NCI-H510A treated with DMSO at 0.1 percent for 48 hours (cell line): ENCODE results near the gene SLFNL1.
A peak's percentile ranks its signal among the peaks of the same experiment; 100 is the strongest.

Experiments used
- DNase-seq: peaks from one replicate; lab custom pipeline; 2025; lab: John Stamatoyannopoulos, UW

SLFNL1 gene

GRCh38 chr1:40986328-40986783 lies 35.2 kb downstream of the SLFNL1 start:
- no peak for DNase-seq

GRCh38 chr1:40985875-40986274 lies 35.6 kb downstream of the SLFNL1 start:
- DNase-seq = no peak

GRCh38 chr1:40985161-40985560 lies 36.4 kb downstream of the SLFNL1 start:
- DNase-seq = no peak

- DNase-seq = no peak
These were observed 37.0 kb downstream of the SLFNL1 start for GRCh38 chr1:40984531-40984930.

- DNase-seq = no peak
These were observed 37.5 kb downstream of the SLFNL1 start for GRCh38 chr1:40984066-40984465.

GRCh38 chr1:40983286-40983685 lies 38.2 kb downstream of the SLFNL1 start:
- DNase-seq = no peak

- no peak for DNase-seq
These were observed 38.8 kb downstream of the SLFNL1 start for GRCh38 chr1:40982721-40983120.

GRCh38 chr1:40981691-40982448 lies 39.7 kb downstream of the SLFNL1 start:
- no peak for DNase-seq

- DNase-seq = peak; percentile 86
These were observed 40.9 kb downstream of the SLFNL1 start for GRCh38 chr1:40980453-40981121.

- DNase-seq = no peak
These were observed 41.5 kb downstream of the SLFNL1 start for GRCh38 chr1:40980068-40980452.

- DNase-seq = peak; percentile 99
These were observed 42.1 kb downstream of the SLFNL1 start, which contains the start of gene CTPS1 for GRCh38 chr1:40979241-40980067. TSS of gene CTPS1 (plus strand) at chr1:40979696. CDS start at chr1:40983291, 3,595 bp downstream.

- no peak for DNase-seq
These were observed 42.7 kb downstream of the SLFNL1 start for GRCh38 chr1:40978886-40979240.

- DNase-seq = no peak
These were observed 43.8 kb downstream of the SLFNL1 start for GRCh38 chr1:40977716-40978115.

GRCh38 chr1:40976952-40977690 lies 44.4 kb downstream of the SLFNL1 start:
- DNase-seq = no peak

- DNase-seq = no peak
These were observed 46.6 kb downstream of the SLFNL1 start for GRCh38 chr1:40974945-40975344.

- no peak for DNase-seq
These were observed 47.6 kb downstream of the SLFNL1 start for GRCh38 chr1:40973912-40974311.

GRCh38 chr1:40971966-40972365 lies 49.6 kb downstream of the SLFNL1 start:
- DNase-seq = no peak

- DNase-seq = no peak
These were observed 52.1 kb downstream of the SLFNL1 start for GRCh38 chr1:40969445-40969844.

GRCh38 chr1:40966417-40966816 lies 55.1 kb downstream of the SLFNL1 start:
- no peak for DNase-seq
